Heart right ventricle (tissue), 16 donors: Measurements from ENCODE around the gene MOAP1. TPM values are rescaled to one million over a fixed set of nuclear protein-coding genes. Genes with fewer than 3 reads are reported as not detected.
A peak's percentile ranks its signal among the peaks of the same experiment; 100 is the strongest.
"Not testable (repeated sequence)": the region's sequence is repeated elsewhere in the genome, so short reads cannot be mapped to it uniquely, and the experiment has no call there.

Source experiments
- ATAC-seq, 8 donors: fragments of 200-7000 bp; cut with Tn5 transposase; one replicate each; pipeline ENCODE4 v1.9.1; 2020; ENCODE audit warnings: mild to moderate bottlenecking in 8 of 8, moderate library complexity in 8 of 8, moderate number of reproducible peaks in 1 of 8
- DNase-seq, 2 donors: peaks; one replicate each; pipeline ENCODE4 v3.0.0-alpha.2; 2020
- H3K27ac ChIP-seq, 10 donors: fragments of 200-600 bp; sonication (generic) in 2 of 10; one replicate each; pipeline versions ENCODE4 v1.5.0 to v1.8.0; 2020 to 2022; ENCODE audit warnings: mild to moderate bottlenecking in 3 of 10
- H3K27me3 ChIP-seq, 7 donors: fragments of 200-600 bp; one replicate each; pipeline ENCODE4 v1.8.0; 2021 to 2022; ENCODE audit warnings: mild to moderate bottlenecking in 2 of 7
- H3K36me3 ChIP-seq, 9 donors: fragments of 200-600 bp; sonication (generic) in 1 of 9; one replicate each; pipeline versions ENCODE4 v1.5.0 to v1.8.0; 2020 to 2022; ENCODE audit warnings: mild to moderate bottlenecking in 2 of 9
- H3K4me1 ChIP-seq, 9 donors: fragments of 200-600 bp; sonication (generic) in 1 of 9; one replicate each; pipeline versions ENCODE4 v1.5.0 to v1.8.0; 2020 to 2022; ENCODE audit warnings: mild to moderate bottlenecking in 4 of 9
- H3K4me3 ChIP-seq, 10 donors: fragments of 200-600 bp; sonication (generic) in 2 of 10; one replicate each; pipeline versions ENCODE4 v1.5.0 to v1.8.0; 2020 to 2022; ENCODE audit warnings: mild to moderate bottlenecking in 7 of 10, moderate library complexity in 2 of 10
- H3K9me3 ChIP-seq, 11 donors: fragments of 200-600 bp in 10 of 11; sonication (generic) in 2 of 11; one replicate each; pipeline versions ENCODE4 v1.5.0 to v1.8.0; 2013 to 2022; ENCODE audit warnings: mild to moderate bottlenecking in 2 of 11, control low read depth in 1 of 11, moderate library complexity in 1 of 11
- WGBS, 2 donors: extraction: QIAGEN DNeasy Blood & Tissue Kit; methylation state at CpG; one replicate each; pipeline ENCODE4 v1.1.7; 2013; ENCODE audit warnings: inconsistent platforms in 1 of 2; 5-methylcytosine and 5-hydroxymethylcytosine counted together
- intact Hi-C, 10 donors: fragments of 100-400 bp; cut with DNase I; formaldehyde crosslinking; loops; one replicate each; pipeline versions ENCODE4 v1.11.1 to v1.14.2; 2022
- polyA plus RNA-seq, 2 donors: library from polyadenylated mRNA; stranded (reverse); fragments of 200-250 nt; gene quantifications; one replicate each; pipeline ENCODE4 v1.2.3, GENCODE V29; 2013
- total RNA-seq, 10 donors: library from RNA; stranded (reverse); fragmentation: NEBNext Ultra II Directional in 3 of 10; extraction: Animal tissue kit (Norgen Biotek cat#: 25700) in 3 of 10; gene quantifications; one replicate each; pipeline versions ENCODE4 v1.2.1 to v1.2.4, GENCODE V29; 2021 to 2023
- TF ChIP-seq, protein P1 (sequence below), 9 donors: fragments of 200-600 bp; sonication (generic) in 2 of 9; IDR thresholded peaks; one replicate each; pipeline versions ENCODE4 v1.5.0 to v1.8.0; 2021 to 2022; ENCODE audit warnings: antibody characterized with exemption in 9 of 9, mild to moderate bottlenecking in 5 of 9, moderate library complexity in 1 of 9
- donor health status: Arrhythmogenic right ventricular cardiomyopathy.
- donor health status: ischemic (EF 13 %, LVEDD 7.1; RV severe dilation, severe dysfunction).
- donor health status: healthy with polysubstance abuse.
- donor health status: DM: no; HTN: yes; CAD: no.
- donor health status: DM: no; HTN: no; CAD: no.
- donor health status: ischemic (EF 25% LVEDD 6.9; RV normal size, moderate dysfunction).
- donor health status: ischemic (EF 25% LVEDD 5.7; RV mildly dilated, moderate dysfunction).
- donor health status: healthy.
- donor health status: DM: yes; HTN: yes; CAD: no.
- donor health status: Ischemic cardiomyopathy.
- donor health status: ischemic (EF 35%, LVEDD 5.7; RV mildly dilated, moderate dysfunction).
- donor health status: nonischemic (EF 11% LVEDD 7.7; RV severe dilation, severe dysfunction).
- donor health status: DM: yes; HTN: yes; CAD: no.
- donor health status: PGD.
- donor health status: ischemic (EF 29% LVEDD 5.4; RV normal size, mild dysfunction).
- donor health status: nonischemic (EF 23%, LVEDD 6.1; RV moderate dilation, normal function).

The MOAP1 gene
- total and polyA plus RNA-seq, 12 donors, result 14.6 to 96.1 (median 74.2) TPM

DNA sequence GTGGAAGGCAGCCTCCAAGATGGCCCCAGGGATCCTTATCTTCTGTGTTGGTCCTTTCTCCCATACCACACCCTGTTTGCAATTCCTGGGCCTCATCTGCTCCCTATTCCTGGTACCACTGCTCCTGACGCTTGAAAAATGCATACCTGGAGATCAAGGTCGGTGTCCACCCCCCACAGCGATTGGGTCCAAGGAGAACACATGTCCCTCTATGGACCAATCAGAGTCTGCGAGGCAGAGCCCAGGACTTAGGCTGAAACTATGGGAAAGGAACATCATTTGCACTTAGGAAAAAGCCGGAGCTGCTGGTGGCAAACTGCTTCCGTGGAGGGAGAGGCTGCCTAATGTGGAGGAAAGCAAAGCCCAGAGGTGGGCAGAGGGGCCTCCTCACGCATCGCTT, 35.7 kb downstream of the MOAP1 start:
- Histone ChIP-seq H3K27ac (no peak overlapping the region), H3K4me1 (peaks cover 0 to 13% (median 0%) of the 10 kb centered on the region in 9 donors), H3K27me3 (no peaks in the 10 kb centered on the region), H3K9me3 (no peaks in the 10 kb centered on the region), H3K36me3 (no peaks in the 10 kb centered on the region), H3K4me3 (no peak overlapping the region)
- DNase-seq (no peak), ATAC-seq (no peak)
- WGBS, 2 donors, result 91 to 94% methylated on average over 8 of the region's 8 CpGs
- TF ChIP-seq, protein P1, sequence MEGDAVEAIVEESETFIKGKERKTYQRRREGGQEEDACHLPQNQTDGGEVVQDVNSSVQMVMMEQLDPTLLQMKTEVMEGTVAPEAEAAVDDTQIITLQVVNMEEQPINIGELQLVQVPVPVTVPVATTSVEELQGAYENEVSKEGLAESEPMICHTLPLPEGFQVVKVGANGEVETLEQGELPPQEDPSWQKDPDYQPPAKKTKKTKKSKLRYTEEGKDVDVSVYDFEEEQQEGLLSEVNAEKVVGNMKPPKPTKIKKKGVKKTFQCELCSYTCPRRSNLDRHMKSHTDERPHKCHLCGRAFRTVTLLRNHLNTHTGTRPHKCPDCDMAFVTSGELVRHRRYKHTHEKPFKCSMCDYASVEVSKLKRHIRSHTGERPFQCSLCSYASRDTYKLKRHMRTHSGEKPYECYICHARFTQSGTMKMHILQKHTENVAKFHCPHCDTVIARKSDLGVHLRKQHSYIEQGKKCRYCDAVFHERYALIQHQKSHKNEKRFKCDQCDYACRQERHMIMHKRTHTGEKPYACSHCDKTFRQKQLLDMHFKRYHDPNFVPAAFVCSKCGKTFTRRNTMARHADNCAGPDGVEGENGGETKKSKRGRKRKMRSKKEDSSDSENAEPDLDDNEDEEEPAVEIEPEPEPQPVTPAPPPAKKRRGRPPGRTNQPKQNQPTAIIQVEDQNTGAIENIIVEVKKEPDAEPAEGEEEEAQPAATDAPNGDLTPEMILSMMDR (IDR thresholded peaks at IDR 0.05), result no peak
- intact Hi-C loops, result loop anchor here in 2 of 10 donors (10.0 kb wide), 2 partner anchors 264 to 314 kb away; no protein-coding TSS in a partner anchor

DNA sequence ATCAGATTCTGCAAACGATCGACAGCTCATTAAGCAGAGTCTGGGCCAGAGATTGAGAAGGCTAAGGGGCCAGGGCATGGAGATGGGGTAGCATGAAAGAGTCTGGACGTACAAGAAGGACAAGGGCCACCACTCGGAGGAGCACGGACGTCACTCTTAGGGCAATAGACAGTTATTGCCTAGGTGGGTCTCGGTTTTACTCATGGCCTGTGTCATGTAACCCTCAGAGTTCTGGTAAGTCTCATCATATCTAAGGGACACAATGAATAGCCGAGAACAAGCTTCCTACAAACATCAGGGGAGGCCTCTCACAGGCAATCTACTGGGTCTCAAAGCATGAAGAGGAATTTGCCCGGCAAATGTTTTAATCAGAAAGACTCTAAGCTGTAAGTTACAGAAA, 38.6 kb downstream of the MOAP1 start:
- Histone ChIP-seq H3K4me3 (no peak overlapping the region), H3K36me3 (no peaks in the 10 kb centered on the region), H3K27ac (no peak overlapping the region), H3K9me3 (no peaks in the 10 kb centered on the region), H3K4me1 (peaks cover 0 to 12% (median 0%) of the 10 kb centered on the region in 9 donors), H3K27me3 (no peaks in the 10 kb centered on the region)
- 80 to 84% methylated on average over 9 of the region's 9 CpGs for WGBS, 2 donors
- intact Hi-C loops, result loop anchor here in 2 of 10 donors (10.0 kb wide), 2 partner anchors 261 to 311 kb away; no protein-coding TSS in a partner anchor
- TF ChIP-seq, protein P1 (IDR thresholded peaks at IDR 0.05), result no peak
- ATAC-seq (no peak), DNase-seq (no peak)

DNA sequence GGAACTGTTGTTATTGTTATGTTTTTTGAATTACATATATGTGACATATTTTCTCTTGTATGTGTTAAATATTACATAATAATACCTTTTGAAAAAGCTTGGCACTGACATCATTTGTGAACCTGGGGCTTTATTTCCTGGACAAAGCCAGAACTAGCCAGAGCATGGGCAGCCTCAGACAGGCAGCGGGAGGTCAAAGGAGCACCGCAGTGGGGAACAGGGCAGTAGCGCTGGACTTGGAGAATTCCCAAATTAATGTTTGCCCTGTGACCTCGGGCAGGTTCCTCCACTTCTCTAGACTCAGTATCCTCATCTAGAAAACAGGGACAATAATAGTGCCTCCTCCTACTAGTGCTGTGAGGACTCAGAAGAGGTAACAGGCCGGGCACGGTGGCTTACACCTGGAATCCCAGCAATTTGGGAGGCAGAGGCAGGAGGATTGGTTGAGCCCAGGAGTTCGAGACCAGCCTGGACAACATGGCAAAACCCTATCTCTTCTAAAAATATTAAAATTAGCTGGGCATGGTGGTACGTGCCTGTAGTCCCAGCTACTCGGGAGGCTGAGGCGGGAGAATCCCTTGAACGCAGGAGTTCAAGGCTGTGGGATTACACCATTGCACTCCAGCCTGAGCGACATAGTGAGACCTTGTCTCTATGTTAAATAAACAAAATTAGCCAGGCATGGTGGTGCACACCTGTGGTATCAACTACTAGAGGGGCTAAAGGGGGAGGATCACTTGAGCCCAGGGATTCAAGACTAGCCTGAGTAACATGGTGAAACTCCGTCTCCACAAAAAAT, 41.6 kb downstream of the MOAP1 start:
- no peak for ATAC-seq
- H3K27ac ChIP-seq, result no peak overlapping the region
- TF ChIP-seq, protein P1 (IDR thresholded peaks at IDR 0.05), result no peak
- no peaks in the 10 kb centered on the region for H3K27me3 ChIP-seq
- intact Hi-C loops, result loop anchor here in 2 of 10 donors (10.0 kb wide), 2 partner anchors 258 to 308 kb away; no protein-coding TSS in a partner anchor
- H3K4me3 ChIP-seq, result no peak overlapping the region
- H3K9me3 ChIP-seq, result no peaks in the 10 kb centered on the region
- DNase-seq, result no peak
- H3K4me1 ChIP-seq, result peaks cover 0 to 3% (median 0%) of the 10 kb centered on the region in 9 donors
- H3K36me3 ChIP-seq, result no peaks in the 10 kb centered on the region
- whole genome bisulfite sequencing, 2 donors, result 74 to 77% methylated on average over 13 of the region's 13 CpGs

DNA sequence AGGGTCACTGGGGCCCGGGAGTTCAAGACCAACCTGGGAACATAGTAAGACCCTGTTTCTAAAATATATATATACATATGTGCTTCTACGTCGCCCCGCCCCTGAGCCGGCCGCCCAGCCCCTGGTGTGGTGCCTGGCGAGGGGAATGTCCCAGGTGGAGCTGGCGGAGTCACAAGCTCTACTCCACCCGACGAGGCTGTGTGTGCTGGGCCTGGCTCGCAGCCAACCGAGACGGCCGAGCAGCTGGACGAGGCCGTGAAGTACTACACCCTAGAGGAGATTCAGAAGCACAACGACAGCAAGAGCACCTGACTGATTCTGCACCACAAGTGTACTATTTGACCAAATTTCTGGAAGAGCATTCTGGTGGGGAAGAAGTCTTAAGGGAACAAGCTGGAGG, 46.8 kb downstream of the MOAP1 start:
- ATAC-seq (peak; percentile 61 to 79 (median 74)), DNase-seq (peak in 1 of 2 donors; percentile 63)
- WGBS, 2 donors, result 30 to 42% methylated on average over 17 of the region's 17 CpGs
- TF ChIP-seq, protein P1 (IDR thresholded peaks at IDR 0.05), result peak in 4 of 9 donors; percentile 12 to 30 (median 21)
- H3K9me3 ChIP-seq, result no peaks in the 10 kb centered on the region
- no peak overlapping the region for H3K27ac ChIP-seq
- H3K4me3 ChIP-seq, result no peak overlapping the region
- H3K4me1 ChIP-seq, result peaks cover 0 to 9% (median 0%) of the 10 kb centered on the region in 9 donors
- H3K36me3 ChIP-seq, result no peaks in the 10 kb centered on the region
- no peaks in the 10 kb centered on the region for H3K27me3 ChIP-seq
- intact Hi-C loops, result loop anchor here in 9 of 10 donors (2.0 to 5.0 kb wide), 6 partner anchors 23 to 261 kb away; partner anchors contain the start of gene ITPK1 (in 1 of the 9)

DNA sequence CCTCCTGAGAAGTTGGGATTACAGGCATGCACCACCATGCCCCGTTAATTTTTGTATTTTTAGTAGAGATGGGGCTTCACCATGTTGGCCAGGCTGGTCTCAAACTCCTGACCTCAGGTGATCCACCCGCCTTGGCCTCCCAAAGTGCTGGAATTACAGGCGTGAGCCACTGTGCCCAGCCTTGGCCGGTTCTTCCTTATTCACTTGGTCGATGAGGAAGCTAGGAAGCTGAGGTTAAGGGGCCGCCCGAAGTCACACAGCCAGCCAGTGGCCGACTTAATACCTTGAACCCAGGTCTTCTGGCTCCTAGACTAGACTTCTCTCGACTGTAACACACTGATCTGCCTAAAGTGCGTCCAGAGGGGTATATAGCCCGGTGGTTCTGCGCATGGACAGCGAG, 48.2 kb downstream of the MOAP1 start:
- intact Hi-C loops, result loop anchor here in 6 of 10 donors (2.0 to 5.0 kb wide), 5 partner anchors 164 to 259 kb away; no protein-coding TSS in a partner anchor
- H3K36me3 ChIP-seq, H3K9me3 ChIP-seq, ATAC-seq, DNase-seq, H3K4me3 ChIP-seq, H3K27ac ChIP-seq, H3K27me3 ChIP-seq: not testable (repeated sequence)
- peaks cover 0 to 18% (median 0%) of the 10 kb centered on the region in 9 donors for H3K4me1 ChIP-seq
- WGBS, 2 donors, result 79 to 83% methylated on average over 13 of the region's 13 CpGs
